A549 (cell line): Measurements from ENCODE around the gene FGF3. TPM values are rescaled to one million over a fixed set of nuclear protein-coding genes. Genes with fewer than 3 reads are reported as not detected.

Experiments used
- ATAC-seq, 2 experiments: fragments of 200-7000 bp in 1 of 2; fragments of >200 bp in 1 of 2; cut with Nextera tagmentation in 1 of 2; cut with Tn5 transposase in 1 of 2; 3 replicates each; pipeline versions ENCODE4 v1.8.0 to v1.9.1; 2018 to 2020; ENCODE audit warnings: mild to moderate bottlenecking in 1 of 2, moderate library complexity in 1 of 2
- CTCF ChIA-PET: fragments of 300-600 bp; sonication (Branson Sonifier 250); formaldehyde crosslinking; extraction: SDS; loops from one replicate; lab custom pipeline; 2021; ENCODE audit warnings: antibody characterized with exemption, inconsistent platforms; lab: Yijun Ruan, JAX
- POLR2A ChIA-PET: fragments of 350-600 bp; formaldehyde crosslinking; extraction: SDS; loops from one replicate; lab custom pipeline; 2021; ENCODE audit warnings: antibody characterized with exemption, inconsistent platforms; lab: Yijun Ruan, JAX
- DNase-seq, 2 experiments: peaks; one replicate each; pipeline versions ENCODE4 v3.0.0 to v3.0.0-alpha.2; 2011 to 2016; ENCODE audit warnings: low read depth in 1 of 2, low spot score in 1 of 2
- FAIRE-seq: peaks from 2 replicates; lab custom pipeline; 2011; peaks lifted over from hg19 to GRCh38; lab: Jason Lieb, UNC
- H3K27ac ChIP-seq, 2 experiments: fragments of >200 bp; sonication (Bioruptor Twin); formaldehyde crosslinking; 3 replicates each; pipeline ENCODE4 v1.5.1; 2016 to 2017
- H3K4me1 ChIP-seq: fragments of >200 bp; sonication (Bioruptor Twin); formaldehyde crosslinking; 3 replicates; pipeline ENCODE4 v1.6.1; 2016
- H3K4me2 ChIP-seq: fragments of >200 bp; sonication (Bioruptor Twin); formaldehyde crosslinking; 3 replicates; pipeline ENCODE4 v1.6.1; 2016
- H3K4me3 ChIP-seq: fragments of >200 bp; sonication (Bioruptor Twin); formaldehyde crosslinking; 3 replicates; pipeline ENCODE4 v1.5.1; 2016
- H3K9me3 ChIP-seq: fragments of >200 bp; sonication (Bioruptor Twin); formaldehyde crosslinking; 3 replicates; pipeline ENCODE4 v1.6.1; 2016
- BHLHE40 ChIP-seq: IDR thresholded peaks from 2 replicates; pipeline ENCODE4 v1.6.1; 2012; ENCODE audit warnings: low read depth, low read length, inconsistent platforms
- ELK1 ChIP-seq: fragments of 150-350 bp; IDR thresholded peaks from 2 replicates; pipeline ENCODE4 v1.6.1; 2014; ENCODE audit warnings: low read depth, mild to moderate bottlenecking, low read length
- ESRRA ChIP-seq: fragments of 150-350 bp; IDR thresholded peaks from 2 replicates; pipeline ENCODE4 v1.6.1; 2014; ENCODE audit warnings: mild to moderate bottlenecking, low read length, borderline replicate concordance
- FOSL2 ChIP-seq, 2 experiments: fragments of 450-650 bp in 1 of 2; fragments of >200 bp in 1 of 2; sonication (Bioruptor Twin) in 1 of 2; formaldehyde crosslinking; IDR thresholded peaks; 2 replicates each; pipeline versions ENCODE4 v1.5.0 to v1.6.1; 2016 to 2020; ENCODE audit warnings: mild to moderate bottlenecking in 1 of 2, moderate library complexity in 1 of 2
- HMGXB4 ChIP-seq: fragments of 250-450 bp; sonication (Bioruptor Pico); IDR thresholded peaks from 2 replicates; pipeline ENCODE4 v1.5.0; 2021; ENCODE audit warnings: mild to moderate bottlenecking, moderate library complexity, borderline replicate concordance
- HOXA7 ChIP-seq: fragments of 250-450 bp; sonication (Bioruptor Pico); IDR thresholded peaks from 2 replicates; pipeline ENCODE4 v1.5.0; 2020; ENCODE audit warnings: mild to moderate bottlenecking, moderate library complexity
- HOXB13 ChIP-seq: fragments of 250-450 bp; sonication (Bioruptor Pico); IDR thresholded peaks from 2 replicates; pipeline ENCODE4 v1.5.0; 2020; ENCODE audit warnings: low read depth, mild to moderate bottlenecking, moderate library complexity
- HOXB5 ChIP-seq: fragments of 250-450 bp; sonication (Bioruptor Pico); IDR thresholded peaks from 2 replicates; pipeline ENCODE4 v1.5.0; 2020; ENCODE audit warnings: mild to moderate bottlenecking, moderate library complexity
- JUN ChIP-seq, 2 experiments: fragments of >200 bp; sonication (Bioruptor Twin); formaldehyde crosslinking; IDR thresholded peaks; 2 replicates in 1 of 2; 3 replicates in 1 of 2; pipeline ENCODE4 v1.6.1; 2016 to 2017
- JUNB ChIP-seq: fragments of >200 bp; sonication (Bioruptor Twin); formaldehyde crosslinking; IDR thresholded peaks from 2 replicates; pipeline ENCODE4 v1.6.1; 2016
- RCOR1 ChIP-seq: fragments of 150-350 bp; IDR thresholded peaks from 2 replicates; pipeline ENCODE4 v1.6.1; 2014; ENCODE audit warnings: antibody characterized with exemption, low read length, low read depth
- TP53 ChIP-seq: fragments of 250-450 bp; sonication (Bioruptor Pico); IDR thresholded peaks from 2 replicates; pipeline ENCODE4 v1.5.0; 2021; ENCODE audit warnings: mild to moderate bottlenecking, moderate library complexity
- ZNF302 ChIP-seq: fragments of 250-450 bp; sonication (Bioruptor Pico); IDR thresholded peaks from 2 replicates; pipeline ENCODE4 v1.9.0; 2021; ENCODE audit warnings: inconsistent platforms, mild to moderate bottlenecking, moderate library complexity
- WGBS: methylation state at CpG from one replicate; pipeline ENCODE4 v1.1.6; 2017; ENCODE audit errors: missing lambda C conversion rate; 5-methylcytosine and 5-hydroxymethylcytosine counted together
- polyA plus RNA-seq, 4 experiments: library from polyadenylated mRNA; depleted of rRNA in 3 of 4; stranded (reverse); fragments of >200 nt; fragmentation: RNase III in 1 of 4; extraction: RNeasy Plus Mini Kit Qiagen cat#74134 plus additional on column Dnase treatment in 1 of 4; gene quantifications; 2 replicates in 3 of 4; 3 replicates in 1 of 4; pipeline ENCODE4 v1.2.3, GENCODE V29; 2011 to 2017

FGF3 gene
- polyA plus RNA-seq, 2 of the 4 experiments (the other 2 are of a cell fraction) = not detected

- WGBS = 33% methylated on average over 14 of the region's 107 CpGs
- CTCF ChIA-PET = interaction anchor here (1.0 kb wide), 1 partner anchor 64 kb away, joined by 3 read pairs; no protein-coding TSS in a partner anchor
- TF ChIP-seq TP53 (CRISPR knock-in tag) (no peak), ESRRA (no peak), JUNB (no peak), HMGXB4 (CRISPR knock-in tag) (no peak)
- DNase-seq (no peak), FAIRE-seq (no peak), ATAC-seq (peak; percentile 23 to 32; a peak in 4 of 6 replicates)
- H3K4me1 ChIP-seq = peaks cover 8% of the 10 kb centered on the region; the same call in 2 of the 3 replicates
- peak overlapping the region; percentile 68 for H3K4me2 ChIP-seq
- H3K9me3 ChIP-seq = no peaks in the 10 kb centered on the region
- H3K27ac ChIP-seq = no peak overlapping the region
- H3K4me3 ChIP-seq = peak overlapping the region; percentile 32; the same call in 2 of the 3 replicates
- POLR2A ChIA-PET = no interaction called here
Observed at GRCh38 chr11:69774354-69775162, 44.7 kb downstream of the FGF3 start.

- H3K27ac ChIP-seq = no peak overlapping the region
- ChIA-PET POLR2A (no interaction called here), CTCF (no interaction called here)
- no peak for DNase-seq
- H3K4me1 ChIP-seq = peaks cover 8% of the 10 kb centered on the region; the same call in 2 of the 3 replicates
- H3K9me3 ChIP-seq = no peaks in the 10 kb centered on the region
- H3K4me2 ChIP-seq = 0 out of 3 replicates have a peak overlapping the region, but pooled peaks have one; percentile 68
- FAIRE-seq = no peak
- no peak; a peak in 1 of 6 replicates for ATAC-seq
- 45% methylated on average over 9 of the region's 30 CpGs for whole genome bisulfite sequencing
- no peak overlapping the region for H3K4me3 ChIP-seq
- TF ChIP-seq FOSL2 (IDR thresholded peaks at IDR 0.05) = no peak
- no peak for TF ChIP-seq FOSL2 (CRISPR knock-in tag; IDR thresholded peaks at IDR 0.05)
- no peak for TF ChIP-seq JUN (IDR thresholded peaks at IDR 0.05)
- TF ChIP-seq HOXB5 = no peak
- TF ChIP-seq BHLHE40 = no peak
- no peak for TF ChIP-seq HOXB13 (CRISPR knock-in tag)
- no peak for TF ChIP-seq ZNF302 (CRISPR knock-in tag)
- TF ChIP-seq RCOR1 = no peak
- no peak for TF ChIP-seq ELK1
- no peak for TF ChIP-seq TP53 (CRISPR knock-in tag)
- TF ChIP-seq, all 56 proteins: peak for 0
Observed at GRCh38 chr11:69773626-69774353, 45.4 kb downstream of the FGF3 start.

- 71% methylated on average over 7 of the region's 7 CpGs for WGBS
- CTCF ChIA-PET = interaction anchor here (0.6 to 1.6 kb wide), 5 partner anchors 53 to 216 kb away, joined by 3 to 5 read pairs (median 4); partner anchors contain the start of gene FGF19
- FAIRE-seq = no peak
- POLR2A ChIA-PET = interaction anchor here (0.7 kb wide), 1 partner anchor 119 kb away, joined by 3 read pairs; no protein-coding TSS in a partner anchor
- Histone ChIP-seq H3K4me1 (peaks cover 8% of the 10 kb centered on the region; the same call in 2 of the 3 replicates), H3K9me3 (no peaks in the 10 kb centered on the region), H3K4me2 (no peak overlapping the region), H3K4me3 (no peak overlapping the region), H3K27ac (no peak overlapping the region)
- ATAC-seq = no peak
- DNase-seq = no peak
- TF ChIP-seq HOXA7 (CRISPR knock-in tag) = no peak
Observed at GRCh38 chr11:69771466-69771865, 47.8 kb downstream of the FGF3 start.
